Measurements from ENCODE around the gene FFAR3.

The FFAR3 gene

GRCh38 chr19:35347171-35347929, 10.9 kb upstream of the FFAR3 start, which contains the start of gene FFAR1:
Gene FFAR1, plus strand, starts transcription at chr19:35347902. Its CDS starts 3,650 bp downstream, at chr19:35351552.
- Histone ChIP-seq H3K4me1 (ENCODE audit: insufficient read depth, low read length) (peaks cover 19% of the 10 kb centered on the region), H3K4me3 (ENCODE audit: low read depth in 1 of 2, low read length in 2 of 2) (no peak within 1 kb of the TSS), H3K36me3 (ENCODE audit: insufficient read depth, low read length) (no peaks in the 10 kb centered on the region), H3K27ac (ENCODE audit: low read length) (no peak within 1 kb of the TSS), H2AFZ (ENCODE audit: low read depth, low read length) (no peak within 1 kb of the TSS), H3K4me2 (ENCODE audit: insufficient read depth, low read length) (no peak within 1 kb of the TSS), H3K9ac (ENCODE audit: low read depth, low read length) (no peak within 1 kb of the TSS), H3K9me3 (ENCODE audit: insufficient read depth, low read length, severe bottlenecking) (no peaks in the 10 kb centered on the region), H4K20me1 (ENCODE audit: insufficient read depth, low read length) (no peaks in the 10 kb centered on the region), H3K27me3 (ENCODE audit: insufficient read depth, low read length, poor library complexity) (peaks cover 19% of the 10 kb centered on the region), H3K79me2 (ENCODE audit: insufficient read depth, low read length) (no peaks in the 10 kb centered on the region)
- TF ChIP-seq CTCF (IDR thresholded peaks at IDR 0.05; ENCODE audit: borderline replicate concordance, extremely low read depth, low read length, poor library complexity, severe bottlenecking): no peak
- TF ChIP-seq EZH2 (IDR thresholded peaks at IDR 0.05; ENCODE audit: borderline replicate concordance, low read depth, low read length, severe bottlenecking): no peak
- ATAC-seq (ENCODE audit: insufficient read depth, low read depth) (peak; percentile 86), DNase-seq (peak; percentile 50)

- Histone ChIP-seq H2AFZ (ENCODE audit: low read depth, low read length) (no peak overlapping the region), H3K36me3 (ENCODE audit: insufficient read depth, low read length) (no peaks in the 10 kb centered on the region), H4K20me1 (ENCODE audit: insufficient read depth, low read length) (no peaks in the 10 kb centered on the region), H3K9me3 (ENCODE audit: insufficient read depth, low read length, severe bottlenecking) (no peaks in the 10 kb centered on the region), H3K79me2 (ENCODE audit: insufficient read depth, low read length) (no peaks in the 10 kb centered on the region), H3K9ac (ENCODE audit: low read depth, low read length) (no peak overlapping the region), H3K27me3 (ENCODE audit: insufficient read depth, low read length, poor library complexity) (peaks cover 19% of the 10 kb centered on the region), H3K4me3 (ENCODE audit: low read depth in 1 of 2, low read length in 2 of 2) (no peak overlapping the region), H3K27ac (ENCODE audit: low read length) (no peak overlapping the region), H3K4me2 (ENCODE audit: insufficient read depth, low read length) (no peak overlapping the region), H3K4me1 (ENCODE audit: insufficient read depth, low read length) (peaks cover 19% of the 10 kb centered on the region)
- DNase-seq (no peak), ATAC-seq (ENCODE audit: insufficient read depth, low read depth) (no peak)
- no peak for TF ChIP-seq EZH2 (IDR thresholded peaks at IDR 0.05; ENCODE audit: borderline replicate concordance, low read depth, low read length, severe bottlenecking)
These were observed 10.3 kb upstream of the FFAR3 start for GRCh38 chr19:35347930-35348298.

- Histone ChIP-seq H3K27ac (ENCODE audit: low read length) (no peak overlapping the region), H3K79me2 (ENCODE audit: insufficient read depth, low read length) (no peaks in the 10 kb centered on the region), H2AFZ (ENCODE audit: low read depth, low read length) (no peak overlapping the region), H3K4me1 (ENCODE audit: insufficient read depth, low read length) (peaks cover 19% of the 10 kb centered on the region), H3K4me2 (ENCODE audit: insufficient read depth, low read length) (no peak overlapping the region), H4K20me1 (ENCODE audit: insufficient read depth, low read length) (no peaks in the 10 kb centered on the region), H3K9ac (ENCODE audit: low read depth, low read length) (no peak overlapping the region), H3K4me3 (ENCODE audit: low read depth in 1 of 2, low read length in 2 of 2) (no peak overlapping the region), H3K9me3 (ENCODE audit: insufficient read depth, low read length, severe bottlenecking) (no peaks in the 10 kb centered on the region), H3K36me3 (ENCODE audit: insufficient read depth, low read length) (no peaks in the 10 kb centered on the region), H3K27me3 (ENCODE audit: insufficient read depth, low read length, poor library complexity) (peaks cover 19% of the 10 kb centered on the region)
- ATAC-seq (ENCODE audit: insufficient read depth, low read depth): no peak
- no peak for DNase-seq
- TF ChIP-seq CTCF (IDR thresholded peaks at IDR 0.05; ENCODE audit: borderline replicate concordance, extremely low read depth, low read length, poor library complexity, severe bottlenecking) (no peak), EZH2 (IDR thresholded peaks at IDR 0.05; ENCODE audit: borderline replicate concordance, low read depth, low read length, severe bottlenecking) (no peak)
These were observed 9.2 kb upstream of the FFAR3 start for GRCh38 chr19:35348911-35349611.

All from DND-41 (cell line).